Astrocyte (in vitro differentiated cells and primary cell): ENCODE results near the gene F10. TPM values are rescaled to one million over a fixed set of nuclear protein-coding genes. Genes with fewer than 3 reads are reported as not detected.

Experiments
- DNase-seq: peaks from one replicate; pipeline ENCODE4 v3.0.0-alpha.2; 2010; ENCODE audit warnings: low read depth
- FAIRE-seq: peaks from 2 replicates; lab custom pipeline; 2011; peaks lifted over from hg19 to GRCh38; lab: Jason Lieb, UNC
- H2AFZ ChIP-seq: 2 replicates; pipeline ENCODE4 v1.6.0; 2012; ENCODE audit warnings: low read depth, low read length, inconsistent platforms
- H3K27ac ChIP-seq: 2 replicates; pipeline ENCODE4 v1.5.1; 2011; ENCODE audit warnings: low read depth, low read length, inconsistent platforms
- H3K27me3 ChIP-seq: 2 replicates; pipeline ENCODE4 v1.6.0; 2011; ENCODE audit warnings: low read length, inconsistent platforms; ENCODE audit not compliant: insufficient read depth
- H3K36me3 ChIP-seq: 2 replicates; pipeline ENCODE4 v1.5.1; 2011; ENCODE audit warnings: low read length, inconsistent platforms; ENCODE audit not compliant: insufficient read depth
- H3K4me1 ChIP-seq: 2 replicates; pipeline ENCODE4 v1.5.1; 2011; ENCODE audit warnings: low read length, inconsistent platforms; ENCODE audit not compliant: insufficient read depth
- H3K4me2 ChIP-seq: 2 replicates; pipeline ENCODE4 v1.6.0; 2012; ENCODE audit warnings: low read length, inconsistent platforms
- H3K4me3 ChIP-seq: 2 replicates; pipeline ENCODE4 v1.5.1; 2011; ENCODE audit warnings: low read depth, mild to moderate bottlenecking, low read length, inconsistent platforms; ENCODE audit not compliant: insufficient read depth
- H3K79me2 ChIP-seq: 2 replicates; pipeline ENCODE4 v1.6.0; 2012; ENCODE audit warnings: mild to moderate bottlenecking, low read length, inconsistent platforms; ENCODE audit not compliant: insufficient read depth
- H3K9ac ChIP-seq: 2 replicates; pipeline ENCODE4 v1.6.0; 2012; ENCODE audit warnings: mild to moderate bottlenecking, low read length, inconsistent platforms
- H3K9me3 ChIP-seq: 2 replicates; pipeline ENCODE4 v1.5.1; 2012; ENCODE audit warnings: low read depth, mild to moderate bottlenecking, low read length, inconsistent platforms; ENCODE audit not compliant: insufficient read depth
- H4K20me1 ChIP-seq: 2 replicates; pipeline ENCODE4 v1.6.0; 2012; ENCODE audit warnings: low read length, inconsistent platforms; ENCODE audit not compliant: insufficient read depth
- H3K27ac Mint-ChIP-seq: one replicate; pipeline ENCODE4 v1.8.0; 2021; ENCODE audit warnings: mild to moderate bottlenecking, mixed read lengths; ENCODE audit not compliant: unreplicated experiment
- H3K27me3 Mint-ChIP-seq: one replicate; pipeline ENCODE4 v1.8.0; 2021; ENCODE audit warnings: low read depth, mixed read lengths; ENCODE audit not compliant: unreplicated experiment
- H3K36me3 Mint-ChIP-seq: one replicate; pipeline ENCODE4 v1.8.0; 2021; ENCODE audit warnings: low read depth, mixed read lengths; ENCODE audit not compliant: unreplicated experiment
- H3K4me1 Mint-ChIP-seq: one replicate; pipeline ENCODE4 v1.8.0; 2021; ENCODE audit warnings: low read depth, mixed read lengths; ENCODE audit not compliant: unreplicated experiment
- H3K4me3 Mint-ChIP-seq: one replicate; pipeline ENCODE4 v1.8.0; 2021; ENCODE audit warnings: mild to moderate bottlenecking, moderate library complexity, mixed read lengths; ENCODE audit not compliant: unreplicated experiment
- H3K9me3 Mint-ChIP-seq: one replicate; pipeline ENCODE4 v1.8.0; 2021; ENCODE audit warnings: mild to moderate bottlenecking, mixed read lengths; ENCODE audit not compliant: unreplicated experiment
- CTCF ChIP-seq: IDR thresholded peaks from 2 replicates; pipeline ENCODE4 v1.5.1; 2011; ENCODE audit warnings: low read depth, mild to moderate bottlenecking, inconsistent platforms, low read length, moderate library complexity; ENCODE audit not compliant: insufficient read depth
- EZH2 ChIP-seq: IDR thresholded peaks from 2 replicates; pipeline ENCODE4 v1.6.1; 2012; ENCODE audit warnings: mild to moderate bottlenecking, low read length, inconsistent platforms; ENCODE audit not compliant: insufficient read depth
- total RNA-seq: library from RNA; stranded (reverse); gene quantifications from 2 replicates; pipeline ENCODE4 v1.2.1, GENCODE V29; 2021

Gene F10
- total RNA-seq, 1 donor from 2014 or later, result 0.45 TPM

- Mint-ChIP-seq H3K27me3 (peaks cover 5% of the 10 kb centered on the region), H3K9me3 (peaks cover 2% of the 10 kb centered on the region), H3K36me3 (peaks cover 19% of the 10 kb centered on the region), H3K27ac (no peak overlapping the region), H3K4me3 (no peak overlapping the region), H3K4me1 (peaks cover 3% of the 10 kb centered on the region)
- no peak overlapping the region for H3K4me3 ChIP-seq
- FAIRE-seq, result no peak
- H3K9ac ChIP-seq, result no peak overlapping the region
- no peaks in the 10 kb centered on the region for H3K4me1 ChIP-seq
- no peak for DNase-seq
- H3K4me2 ChIP-seq, result no peak overlapping the region
- no peak overlapping the region for H2AFZ ChIP-seq
- no peaks in the 10 kb centered on the region for H3K9me3 ChIP-seq
- no peak for TF ChIP-seq CTCF
- TF ChIP-seq EZH2, result no peak
- no peak overlapping the region for H3K27ac ChIP-seq
- peaks cover 5% of the 10 kb centered on the region for H3K36me3 ChIP-seq
- no peaks in the 10 kb centered on the region for H3K27me3 ChIP-seq
- no peaks in the 10 kb centered on the region for H4K20me1 ChIP-seq
- no peaks in the 10 kb centered on the region for H3K79me2 ChIP-seq
Observed at GRCh38 chr13:113168211-113168610, 45.6 kb downstream of the F10 start.

GRCh38 chr13:113169277-113170272 is 47.0 kb downstream of the F10 start:
- no peaks in the 10 kb centered on the region for H4K20me1 ChIP-seq
- H3K36me3 Mint-ChIP-seq, result peaks cover 24% of the 10 kb centered on the region
- H3K9ac ChIP-seq, result no peak overlapping the region
- no peaks in the 10 kb centered on the region for H3K27me3 Mint-ChIP-seq
- no peak overlapping the region for H3K4me3 ChIP-seq
- H3K27me3 ChIP-seq, result no peaks in the 10 kb centered on the region
- TF ChIP-seq EZH2 (no peak), CTCF (no peak)
- no peak overlapping the region for H3K4me2 ChIP-seq
- H2AFZ ChIP-seq, result no peak overlapping the region
- no peak for FAIRE-seq
- H3K27ac Mint-ChIP-seq, result no peak overlapping the region
- H3K27ac ChIP-seq, result no peak overlapping the region
- H3K4me1 ChIP-seq, result no peaks in the 10 kb centered on the region
- H3K36me3 ChIP-seq, result peaks cover 6% of the 10 kb centered on the region
- H3K9me3 ChIP-seq, result no peaks in the 10 kb centered on the region
- no peak for DNase-seq
- H3K4me3 Mint-ChIP-seq, result no peak overlapping the region
- peaks cover 2% of the 10 kb centered on the region for H3K9me3 Mint-ChIP-seq
- H3K79me2 ChIP-seq, result no peaks in the 10 kb centered on the region
- peaks cover 3% of the 10 kb centered on the region for H3K4me1 Mint-ChIP-seq

GRCh38 chr13:113170511-113170910 is 47.9 kb downstream of the F10 start:
- no peak overlapping the region for H3K4me3 ChIP-seq
- Mint-ChIP-seq H3K36me3 (peaks cover 25% of the 10 kb centered on the region), H3K4me1 (peaks cover 3% of the 10 kb centered on the region), H3K27me3 (no peaks in the 10 kb centered on the region), H3K27ac (no peak overlapping the region), H3K9me3 (peaks cover 2% of the 10 kb centered on the region), H3K4me3 (no peak overlapping the region)
- no peak overlapping the region for H3K9ac ChIP-seq
- FAIRE-seq (no peak), DNase-seq (no peak)
- TF ChIP-seq EZH2 (no peak), CTCF (no peak)
- no peaks in the 10 kb centered on the region for H4K20me1 ChIP-seq
- no peak overlapping the region for H2AFZ ChIP-seq
- no peaks in the 10 kb centered on the region for H3K79me2 ChIP-seq
- H3K4me2 ChIP-seq, result no peak overlapping the region
- H3K27ac ChIP-seq, result no peak overlapping the region
- no peaks in the 10 kb centered on the region for H3K4me1 ChIP-seq
- no peaks in the 10 kb centered on the region for H3K27me3 ChIP-seq
- peaks cover 12% of the 10 kb centered on the region for H3K36me3 ChIP-seq
- H3K9me3 ChIP-seq, result no peaks in the 10 kb centered on the region
